Measurements from ENCODE around the gene MORN1.
"Not testable (repeated sequence)": the region's sequence is repeated elsewhere in the genome, so short reads cannot be mapped to it uniquely, and the experiment has no call there.

MORN1 gene

GRCh38 chr1:2330035-2330434, 61.3 kb downstream of the MORN1 start:
- no peaks in the 10 kb centered on the region for H3K36me3 ChIP-seq (ENCODE audit: insufficient read depth, low read length)
- no peak overlapping the region for H3K27ac ChIP-seq
- no peak for TF ChIP-seq FOXP2 (optimal IDR thresholded peaks at IDR 0.05; ENCODE audit: control extremely low read depth, extremely low read length, insufficient read depth)
- TF ChIP-seq EZH2 (IDR thresholded peaks at IDR 0.05): no peak
- no peak for TF ChIP-seq POLR2AphosphoS5 (IDR thresholded peaks at IDR 0.05; ENCODE audit: borderline replicate concordance, low read depth, low read length)
- H3K9me3 ChIP-seq (ENCODE audit: low read depth, low read length): no peaks in the 10 kb centered on the region
- H3K9ac ChIP-seq (ENCODE audit: insufficient read length): no peak overlapping the region
- H3K4me3 ChIP-seq: no peak overlapping the region
- DNase-seq (ENCODE audit: low read depth, low spot score): no peak

DNA sequence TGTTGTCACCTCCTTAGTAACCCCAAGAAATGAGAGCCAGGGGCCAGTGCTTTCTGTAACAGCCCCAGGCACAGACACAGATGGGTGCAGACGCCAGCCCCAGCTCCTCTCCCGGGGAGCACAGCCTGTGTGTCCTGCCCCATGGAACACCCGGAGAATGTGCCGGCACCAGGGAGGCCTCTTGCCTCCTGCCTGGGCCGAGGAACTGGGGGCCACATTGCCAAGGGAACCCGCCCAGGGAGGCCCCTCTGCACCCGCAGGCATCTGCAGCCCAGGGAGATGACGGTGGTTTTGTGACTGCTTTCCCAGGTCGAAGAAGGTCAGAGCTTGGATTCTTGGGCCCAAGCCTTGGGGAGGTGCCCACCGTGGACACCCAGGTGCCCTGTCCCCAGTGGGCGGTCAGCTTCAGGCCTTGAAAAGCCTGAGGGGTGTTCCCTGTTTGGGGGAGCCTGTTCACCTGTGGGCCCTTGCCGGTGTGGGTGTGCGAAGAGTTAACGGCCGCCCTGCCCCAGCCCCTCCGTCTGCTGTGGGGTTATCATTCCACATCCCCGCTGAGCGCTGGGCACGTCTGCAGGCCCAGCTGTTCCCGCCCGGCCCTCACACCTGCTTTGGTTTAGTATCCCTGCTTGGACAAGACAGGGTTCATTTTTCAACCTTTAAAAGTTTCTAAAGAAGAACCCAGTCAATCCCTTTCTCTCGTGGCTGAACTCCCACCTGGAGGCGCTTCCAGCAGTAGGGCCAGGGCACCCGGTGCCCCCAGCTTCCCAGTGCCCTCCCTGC, 62.5 kb downstream of the MORN1 start:
- DNase-seq (ENCODE audit: low read depth, low spot score): no peak
- no peak overlapping the region for H3K27ac ChIP-seq

GRCh38 chr1:2327841-2328240, 63.5 kb downstream of the MORN1 start:
- no peak for TF ChIP-seq POLR2AphosphoS5 (IDR thresholded peaks at IDR 0.05; ENCODE audit: borderline replicate concordance, low read depth, low read length)
- no peak for TF ChIP-seq EZH2 (IDR thresholded peaks at IDR 0.05)
- no peak for TF ChIP-seq FOXP2 (optimal IDR thresholded peaks at IDR 0.05; ENCODE audit: control extremely low read depth, extremely low read length, insufficient read depth)
- Histone ChIP-seq H3K4me3 (no peak overlapping the region), H3K9me3 (ENCODE audit: low read depth, low read length) (no peaks in the 10 kb centered on the region), H3K36me3 (ENCODE audit: insufficient read depth, low read length) (no peaks in the 10 kb centered on the region), H3K27ac (no peak overlapping the region), H3K9ac (ENCODE audit: insufficient read length) (no peak overlapping the region)
- no peak for DNase-seq (ENCODE audit: low read depth, low spot score)

More for the DNA sequence above, 62.5 kb downstream of the MORN1 start:
- H3K9me3 ChIP-seq (ENCODE audit: low read depth, low read length): no peaks in the 10 kb centered on the region
- no peak for TF ChIP-seq EZH2 (IDR thresholded peaks at IDR 0.05)
- no peak for TF ChIP-seq FOXP2 (optimal IDR thresholded peaks at IDR 0.05; ENCODE audit: control extremely low read depth, extremely low read length, insufficient read depth)
- no peak for TF ChIP-seq POLR2AphosphoS5 (IDR thresholded peaks at IDR 0.05; ENCODE audit: borderline replicate concordance, low read depth, low read length)
- H3K36me3 ChIP-seq (ENCODE audit: insufficient read depth, low read length): no peaks in the 10 kb centered on the region
- H3K9ac ChIP-seq (ENCODE audit: insufficient read length): no peak overlapping the region
- no peak overlapping the region for H3K4me3 ChIP-seq

GRCh38 chr1:2327162-2327561, 64.2 kb downstream of the MORN1 start:
- H3K9ac ChIP-seq (ENCODE audit: insufficient read length): peak overlapping the region; percentile 49
- not testable (repeated sequence) for H3K9me3 ChIP-seq (ENCODE audit: low read depth, low read length); H3K36me3 ChIP-seq (ENCODE audit: insufficient read depth, low read length); DNase-seq (ENCODE audit: low read depth, low spot score); H3K4me3 ChIP-seq
- peak overlapping the region; percentile 50; the same call in 1 of the 2 replicates for H3K27ac ChIP-seq

- DNase-seq (ENCODE audit: low read depth, low spot score): no peak
- no peak overlapping the region for H3K4me3 ChIP-seq
- H3K36me3 ChIP-seq (ENCODE audit: insufficient read depth, low read length): no peaks in the 10 kb centered on the region
- no peaks in the 10 kb centered on the region for H3K9me3 ChIP-seq (ENCODE audit: low read depth, low read length)
- H3K27ac ChIP-seq: peak overlapping the region; percentile 50; the same call in 1 of the 2 replicates
- TF ChIP-seq FOXP2 (optimal IDR thresholded peaks at IDR 0.05; ENCODE audit: control extremely low read depth, extremely low read length, insufficient read depth) (no peak), EZH2 (IDR thresholded peaks at IDR 0.05) (no peak), POLR2AphosphoS5 (IDR thresholded peaks at IDR 0.05; ENCODE audit: borderline replicate concordance, low read depth, low read length) (no peak)
- H3K9ac ChIP-seq (ENCODE audit: insufficient read length): peak overlapping the region; percentile 59
Measured at GRCh38 chr1:2326524-2326923, 64.8 kb downstream of the MORN1 start.

GRCh38 chr1:2324553-2325366, 66.6 kb downstream of the MORN1 start:
- Histone ChIP-seq H3K36me3 (ENCODE audit: insufficient read depth, low read length) (no peaks in the 10 kb centered on the region), H3K9me3 (ENCODE audit: low read depth, low read length) (no peaks in the 10 kb centered on the region), H3K9ac (ENCODE audit: insufficient read length) (no peak overlapping the region), H3K4me3 (no peak overlapping the region), H3K27ac (no peak overlapping the region)
- no peak for DNase-seq (ENCODE audit: low read depth, low spot score)
- TF ChIP-seq FOXP2 (optimal IDR thresholded peaks at IDR 0.05; ENCODE audit: control extremely low read depth, extremely low read length, insufficient read depth): no peak
- no peak for TF ChIP-seq POLR2AphosphoS5 (IDR thresholded peaks at IDR 0.05; ENCODE audit: borderline replicate concordance, low read depth, low read length)
- no peak for TF ChIP-seq EZH2 (IDR thresholded peaks at IDR 0.05)

GRCh38 chr1:2323451-2323974, 67.8 kb downstream of the MORN1 start:
- DNase-seq (ENCODE audit: low read depth, low spot score): no peak
- Histone ChIP-seq H3K9me3 (ENCODE audit: low read depth, low read length) (no peaks in the 10 kb centered on the region), H3K27ac (no peak overlapping the region), H3K4me3 (no peak overlapping the region), H3K36me3 (ENCODE audit: insufficient read depth, low read length) (no peaks in the 10 kb centered on the region), H3K9ac (ENCODE audit: insufficient read length) (no peak overlapping the region)
- TF ChIP-seq FOXP2 (optimal IDR thresholded peaks at IDR 0.05; ENCODE audit: control extremely low read depth, extremely low read length, insufficient read depth) (no peak), POLR2AphosphoS5 (IDR thresholded peaks at IDR 0.05; ENCODE audit: borderline replicate concordance, low read depth, low read length) (no peak), EZH2 (IDR thresholded peaks at IDR 0.05) (no peak)

- Histone ChIP-seq H3K9ac (ENCODE audit: insufficient read length) (no peak overlapping the region), H3K4me3 (no peak overlapping the region), H3K27ac (peak overlapping the region; percentile 77), H3K36me3 (ENCODE audit: insufficient read depth, low read length) (no peaks in the 10 kb centered on the region), H3K9me3 (ENCODE audit: low read depth, low read length) (no peaks in the 10 kb centered on the region)
- DNase-seq (ENCODE audit: low read depth, low spot score): no peak
- TF ChIP-seq POLR2AphosphoS5 (IDR thresholded peaks at IDR 0.05; ENCODE audit: borderline replicate concordance, low read depth, low read length): no peak
- no peak for TF ChIP-seq FOXP2 (optimal IDR thresholded peaks at IDR 0.05; ENCODE audit: control extremely low read depth, extremely low read length, insufficient read depth)
Measured at GRCh38 chr1:2322581-2323211, 68.7 kb downstream of the MORN1 start.

Measured in SK-N-MC (cell line).